Transverse colon (tissue), 4 donors: ENCODE data around the gene DCLK2. TPM values are rescaled to one million over a fixed set of nuclear protein-coding genes. Genes with fewer than 3 reads are reported as not detected.

Experiments
- DNase-seq: peaks from one replicate; pipeline ENCODE4 v3.0.0-alpha.2; 2019
- H3K27ac ChIP-seq, 4 donors: fragments of 200-600 bp; sonication (generic); 2 replicates each; pipeline ENCODE4 v1.5.1; 2016 to 2018; ENCODE audit warnings: inconsistent platforms in 4 of 4
- H3K27me3 ChIP-seq: fragments of 200-600 bp; sonication (generic); 2 replicates; pipeline ENCODE4 v1.5.1; 2017; ENCODE audit warnings: inconsistent platforms
- H3K36me3 ChIP-seq, 4 donors: fragments of 200-600 bp; sonication (generic); 2 replicates each; pipeline ENCODE4 v1.5.1; 2017 to 2019; ENCODE audit warnings: inconsistent platforms in 4 of 4
- H3K4me1 ChIP-seq, 4 donors: fragments of 200-600 bp; sonication (generic); 2 replicates each; pipeline ENCODE4 v1.5.1; 2017 to 2020; ENCODE audit warnings: inconsistent platforms in 4 of 4
- H3K4me3 ChIP-seq, 4 donors: fragments of 200-600 bp; sonication (generic); 1 replicate in 1 of 4; 2 replicates in 3 of 4; pipeline versions ENCODE4 v1.5.1 to v1.6.1; 2017 to 2019; ENCODE audit warnings: inconsistent platforms in 4 of 4
- H3K9me3 ChIP-seq, 2 donors: fragments of 200-600 bp; sonication (generic); 2 replicates each; pipeline ENCODE4 v1.5.1; 2017 to 2019; ENCODE audit warnings: inconsistent platforms in 2 of 2
- CTCF ChIP-seq, 5 experiments: fragments of 200-600 bp in 3 of 5; fragments of 450-650 bp in 2 of 5; sonication (generic) in 3 of 5; IDR thresholded peaks; 1 replicate in 2 of 5; 2 replicates in 3 of 5; pipeline ENCODE4 v1.5.1; 2016 to 2017; ENCODE audit warnings: antibody characterized with exemption in 5 of 5, inconsistent platforms in 3 of 5, mild to moderate bottlenecking in 2 of 5, moderate library complexity in 1 of 5
- EP300 ChIP-seq: sonication (generic); formaldehyde crosslinking; IDR thresholded peaks from one replicate; pipeline ENCODE4 v1.6.1; 2017; ENCODE audit warnings: antibody characterized with exemption, low read depth
- POLR2A ChIP-seq: fragments of 450-650 bp; IDR thresholded peaks from one replicate; pipeline ENCODE4 v1.6.1; 2016; ENCODE audit warnings: antibody characterized with exemption, mild to moderate bottlenecking, moderate library complexity
- POLR2AphosphoS5 ChIP-seq, 3 donors: sonication (generic); formaldehyde crosslinking; IDR thresholded peaks; one replicate each; pipeline ENCODE4 v1.6.1; 2016; ENCODE audit warnings: antibody characterized with exemption in 3 of 3
- WGBS, 2 donors: methylation state at CpG; one replicate each; pipeline ENCODE4 v1.1.5; 2018; ENCODE audit warnings: low coverage in 1 of 2; 5-methylcytosine and 5-hydroxymethylcytosine counted together
- in situ Hi-C, 4 donors: fragments of 200-750 bp; cut with MboI; loops; one replicate each; pipeline versions ENCODE4 v1.15.0 to v1.15.1; 2017; ENCODE audit warnings: low sequenced_read_pairs in 3 of 4, low pct_ligation_motif_present in 1 of 4, low pct_unique_long_range_greater_than_20kb in 1 of 4
- intact Hi-C: fragments of 100-400 bp; cut with DNase I; formaldehyde crosslinking; loops from one replicate; pipeline ENCODE4 v1.15.1; 2023; ENCODE audit warnings: low total_unique reads
- total RNA-seq, 4 donors: library from RNA; depleted of rRNA; stranded (reverse); fragments of >200 nt; gene quantifications; one replicate each; pipeline ENCODE4 v1.1.0, GENCODE V29; 2016

DCLK2 gene
- total RNA-seq, 4 donors from 2014 or later: 3.3 to 19.5 (median 7.5) TPM

GRCh38 chr4:150063128-150063527 lies 15.1 kb upstream of the DCLK2 start:
- Histone ChIP-seq H3K4me1 (no peaks in the 10 kb centered on the region), H3K27me3 (no peaks in the 10 kb centered on the region), H3K27ac (no peak overlapping the region), H3K9me3 (no peaks in the 10 kb centered on the region), H3K36me3 (no peaks in the 10 kb centered on the region), H3K4me3 (no peak overlapping the region)
- intact Hi-C loops: loop anchor here (10.0 kb wide), 1 partner anchor 48 kb away; no protein-coding TSS in a partner anchor
- in situ Hi-C loops: no loop called here
- no peak for DNase-seq
- TF ChIP-seq POLR2AphosphoS5 (IDR thresholded peaks at IDR 0.05) (no peak), EP300 (no peak)

DNA sequence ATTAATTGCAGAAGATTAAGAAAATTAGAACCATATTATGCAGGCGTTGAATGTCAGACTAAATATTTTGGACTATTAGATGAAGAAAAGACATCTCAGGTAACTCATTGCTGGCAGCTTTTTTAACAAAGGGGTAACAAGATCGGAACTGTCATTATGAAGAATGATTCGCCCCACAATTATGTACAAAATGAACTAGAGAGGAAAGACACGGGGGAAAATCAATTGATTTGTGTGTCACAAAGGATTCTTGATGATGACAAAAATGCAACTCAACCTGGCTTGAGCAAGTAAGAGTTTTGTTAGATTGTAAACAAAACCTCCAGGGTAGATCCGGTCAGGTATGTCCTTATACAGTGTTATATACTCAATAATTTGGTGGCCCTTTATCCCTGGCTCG lies 12.5 kb upstream of the DCLK2 start:
- intact Hi-C loops: loop anchor here (10.0 kb wide), 1 partner anchor 51 kb away; no protein-coding TSS in a partner anchor
- DNase-seq: no peak
- in situ Hi-C loops: no loop called here
- TF ChIP-seq EP300: no peak
- no peak for TF ChIP-seq CTCF (IDR thresholded peaks at IDR 0.05)
- TF ChIP-seq POLR2AphosphoS5 (IDR thresholded peaks at IDR 0.05): no peak
- no peaks in the 10 kb centered on the region for H3K4me1 ChIP-seq
- no peaks in the 10 kb centered on the region for H3K27me3 ChIP-seq
- H3K36me3 ChIP-seq: no peaks in the 10 kb centered on the region
- no peak overlapping the region for H3K27ac ChIP-seq
- 87 to 90% methylated on average over 6 of the region's 6 CpGs for WGBS, 2 donors
- H3K4me3 ChIP-seq: no peak overlapping the region
- no peaks in the 10 kb centered on the region for H3K9me3 ChIP-seq

DNA sequence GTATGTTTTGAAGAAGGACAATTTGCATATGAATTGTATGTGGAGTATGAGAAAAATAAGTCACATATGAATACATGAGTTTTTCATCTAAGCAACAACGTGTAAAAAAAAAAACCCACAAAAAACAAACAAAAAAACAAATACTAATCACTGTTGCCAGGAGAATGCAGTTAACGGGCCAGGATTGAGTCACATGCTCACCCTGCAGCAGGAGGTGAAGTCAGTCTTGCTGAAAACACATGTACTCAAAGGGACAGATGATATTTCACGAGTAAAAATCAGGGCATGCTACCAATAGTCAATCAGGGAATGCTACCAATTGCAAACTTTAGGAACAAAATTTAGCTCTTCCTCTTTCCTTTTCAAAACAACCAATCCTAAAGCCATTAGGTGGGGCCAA lies 10.4 kb upstream of the DCLK2 start:
- Histone ChIP-seq H3K9me3 (no peaks in the 10 kb centered on the region), H3K4me1 (no peaks in the 10 kb centered on the region), H3K4me3 (no peak overlapping the region), H3K27me3 (no peaks in the 10 kb centered on the region), H3K27ac (no peak overlapping the region), H3K36me3 (no peaks in the 10 kb centered on the region)
- in situ Hi-C loops (no loop called here), intact Hi-C loops (loop anchor here (10.0 kb wide), 1 partner anchor 53 kb away; no protein-coding TSS in a partner anchor)
- 63 to 75% methylated on average over 2 to 3 of the region's 3 CpGs for WGBS, 2 donors
- DNase-seq: no peak
- TF ChIP-seq POLR2A (no peak), CTCF (IDR thresholded peaks at IDR 0.05) (no peak)

DNA sequence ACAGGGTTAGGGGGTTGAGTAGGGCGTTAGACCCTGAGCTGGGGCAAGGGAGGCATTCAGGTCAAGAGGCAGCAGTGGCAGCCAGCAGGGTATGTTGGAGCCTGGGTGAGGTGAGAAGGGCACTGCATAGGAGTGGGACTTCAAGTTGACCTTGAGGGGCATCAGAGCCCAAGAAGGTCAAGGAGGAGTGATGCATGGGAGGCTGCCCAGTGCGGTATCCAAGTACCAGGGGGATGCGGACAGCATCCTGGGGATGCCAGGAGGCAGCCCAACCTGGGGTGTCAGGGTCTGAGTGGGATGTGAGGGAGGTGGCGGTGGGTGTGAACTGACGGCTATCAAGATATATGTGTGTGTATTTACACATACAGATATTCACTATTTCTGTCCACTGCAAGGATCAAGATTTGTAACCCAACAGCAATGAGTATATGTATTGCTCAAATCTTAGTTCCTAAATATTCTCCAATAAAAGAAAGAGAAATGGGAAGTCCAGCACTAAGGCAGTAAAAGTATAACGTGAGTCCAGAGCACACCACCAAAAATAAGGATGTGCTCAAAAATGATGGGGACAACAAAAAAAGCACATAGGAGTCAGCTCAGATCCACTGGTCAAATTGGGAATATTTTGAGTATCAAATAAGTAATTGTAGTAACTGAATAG lies 9.8 kb upstream of the DCLK2 start:
- in situ Hi-C loops (no loop called here), intact Hi-C loops (loop anchor here (10.0 kb wide), 1 partner anchor 54 kb away; no protein-coding TSS in a partner anchor)
- 89 to 90% methylated on average over 1 to 6 of the region's 6 CpGs for WGBS, 2 donors

More for the DNA sequence above, 9.8 kb upstream of the DCLK2 start:
- Histone ChIP-seq H3K4me1 (no peaks in the 10 kb centered on the region), H3K27me3 (no peaks in the 10 kb centered on the region), H3K36me3 (no peaks in the 10 kb centered on the region), H3K9me3 (no peaks in the 10 kb centered on the region), H3K27ac (no peak overlapping the region), H3K4me3 (no peak overlapping the region)
- no peak for DNase-seq
- TF ChIP-seq EP300 (no peak), POLR2A (no peak), CTCF (IDR thresholded peaks at IDR 0.05) (no peak), POLR2AphosphoS5 (IDR thresholded peaks at IDR 0.05) (no peak)
